T-cell (primary cell): ENCODE results near the gene OTOG. TPM values are rescaled to one million over a fixed set of nuclear protein-coding genes. Genes with fewer than 3 reads are reported as not detected.

Source experiments
- ATAC-seq, 4 experiments: fragments of 200-7000 bp in 3 of 4; fragments of 150-1000 bp in 1 of 4; cut with Tn5 transposase; replicated peaks in 1 of 4; 1 replicate in 3 of 4; 2 replicates in 1 of 4; pipeline ENCODE4 v1.10.0; 2021; ENCODE audit warnings: moderate library complexity in 3 of 4, mild to moderate bottlenecking in 2 of 4, moderate number of reproducible peaks in 1 of 4
- CTCF ChIA-PET, 2 donors: fragments of 300-600 bp; sonication (Branson Sonifier 250); formaldehyde crosslinking; loops; one replicate each; lab custom pipeline; 2022; ENCODE audit warnings: antibody characterized with exemption in 2 of 2; lab: Charles Lee
- POLR2A ChIA-PET, 2 donors: fragments of 300-600 bp; sonication (Branson Sonifier 250); formaldehyde crosslinking; loops; one replicate each; lab custom pipeline; 2022; ENCODE audit warnings: antibody characterized with exemption in 2 of 2; lab: Charles Lee
- DNase-seq, 35 experiments: peaks; one replicate each; pipeline versions ENCODE4 v3.0.0 to v3.0.0-alpha.2; 2013 to 2023
- H3K27ac ChIP-seq: one replicate; pipeline ENCODE4 v1.5.1; 2013; ENCODE audit warnings: low read length
- H3K27me3 ChIP-seq, 2 experiments: replicated peaks in 1 of 2; 1 replicate in 1 of 2; 2 replicates in 1 of 2; pipeline versions ENCODE4 v1.6.1 to v1.7.0; 2013; ENCODE audit warnings: low read length in 1 of 2, mixed read lengths in 1 of 2; ENCODE audit not compliant: control insufficient read depth in 2 of 2, insufficient read depth in 2 of 2; ENCODE audit errors: extremely low read depth in 1 of 2
- H3K36me3 ChIP-seq, 2 donors: 1 replicate in 1 of 2; 2 replicates in 1 of 2; pipeline versions ENCODE4 v1.6.1 to v1.7.0; 2013; ENCODE audit warnings: low read length in 1 of 2; ENCODE audit not compliant: control insufficient read depth in 2 of 2, insufficient read depth in 1 of 2; ENCODE audit errors: extremely low read depth in 1 of 2
- H3K4me1 ChIP-seq, 2 experiments: 1 replicate in 1 of 2; 2 replicates in 1 of 2; pipeline versions ENCODE4 v1.6.1 to v1.7.0; 2013; ENCODE audit warnings: low read length in 2 of 2, mixed read lengths in 1 of 2; ENCODE audit not compliant: insufficient read depth in 2 of 2, control insufficient read depth in 1 of 2; ENCODE audit errors: extremely low read depth in 1 of 2
- H3K4me3 ChIP-seq, 2 donors: 1 replicate in 1 of 2; 2 replicates in 1 of 2; pipeline versions ENCODE4 v1.5.1 to v1.7.0; 2013; ENCODE audit warnings: mild to moderate bottlenecking in 2 of 2, low read length in 1 of 2, moderate library complexity in 1 of 2; ENCODE audit not compliant: control insufficient read depth in 1 of 2; ENCODE audit errors: extremely low read depth in 1 of 2
- H3K9me3 ChIP-seq: 2 replicates; pipeline ENCODE4 v1.7.0; 2013
- H3K27ac Mint-ChIP-seq, 2 donors: one replicate each; pipeline ENCODE4 v1.8.0; 2020 to 2021; ENCODE audit warnings: mild to moderate bottlenecking in 2 of 2, mixed read lengths in 2 of 2
- H3K27me3 Mint-ChIP-seq, 2 donors: one replicate each; pipeline ENCODE4 v1.8.0; 2021 to 2022; ENCODE audit warnings: mixed read lengths in 2 of 2
- H3K36me3 Mint-ChIP-seq: one replicate; pipeline ENCODE4 v1.8.0; 2021; ENCODE audit warnings: mixed read lengths
- H3K4me1 Mint-ChIP-seq, 3 donors: one replicate each; pipeline ENCODE4 v1.8.0; 2020 to 2022; ENCODE audit warnings: mixed read lengths in 3 of 3, mild to moderate bottlenecking in 1 of 3
- H3K4me3 Mint-ChIP-seq, 3 donors: one replicate each; pipeline ENCODE4 v1.8.0; 2020 to 2022; ENCODE audit warnings: mild to moderate bottlenecking in 3 of 3, mixed read lengths in 3 of 3, moderate library complexity in 3 of 3
- H3K9me3 Mint-ChIP-seq, 3 donors: one replicate each; pipeline ENCODE4 v1.8.0; 2020 to 2022; ENCODE audit warnings: mixed read lengths in 3 of 3
- WGBS: methylation state at CpG from one replicate; pipeline ENCODE4 v1.1.5; 2013; ENCODE audit warnings: missing lambda C conversion rate; ENCODE audit not compliant: insufficient coverage; 5-methylcytosine and 5-hydroxymethylcytosine counted together
- total RNA-seq, 35 experiments: library from RNA in 6 of 35; stranded (reverse) in 6 of 35; fragments of 120-200 nt in 1 of 35; gene quantifications; one replicate each; pipeline versions ENCODE4 v1.2.1 to v1.2.4 and lab custom pipeline; 2013 to 2026

Gene OTOG
- total RNA-seq, 5 donors from 2014 or later (not counting 1 experiment from before 2014, with no cell fraction given): not detected

- no peak for DNase-seq
- Histone ChIP-seq H3K9me3 (no peaks in the 10 kb centered on the region), H3K27ac (no peak overlapping the region), H3K4me1 (no peaks in the 10 kb centered on the region), H3K36me3 (no peaks in the 10 kb centered on the region), H3K4me3 (no peak overlapping the region), H3K27me3 (peaks cover 0 to 41% of the 10 kb centered on the region in 2 experiments)
- WGBS: 81% methylated on average over 4 of the region's 6 CpGs
- Mint-ChIP-seq H3K27ac (no peak overlapping the region), H3K4me3 (no peak overlapping the region), H3K4me1 (no peaks in the 10 kb centered on the region), H3K36me3 (no peaks in the 10 kb centered on the region), H3K27me3 (peaks cover 9 to 19% of the 10 kb centered on the region in 2 donors), H3K9me3 (peaks cover 2 to 10% (median 2%) of the 10 kb centered on the region in 3 donors)
- CTCF ChIA-PET: no interaction called here
- no peak for ATAC-seq
- POLR2A ChIA-PET: no interaction called here
These were observed 95.9 kb downstream of the OTOG start for GRCh38 chr11:17642980-17643379.

GRCh38 chr11:17643506-17644405 lies 96.7 kb downstream of the OTOG start:
- no peak overlapping the region for H3K27ac Mint-ChIP-seq
- no peaks in the 10 kb centered on the region for H3K36me3 Mint-ChIP-seq
- H3K9me3 Mint-ChIP-seq: peaks cover 4 to 10% (median 5%) of the 10 kb centered on the region in 3 donors
- CTCF ChIA-PET: no interaction called here
- peaks cover 12 to 25% of the 10 kb centered on the region in 2 donors for H3K27me3 Mint-ChIP-seq
- 90% methylated on average over 12 of the region's 14 CpGs for WGBS
- ATAC-seq (no peak), DNase-seq (no peak)
- Histone ChIP-seq H3K27me3 (peaks cover 0 to 41% of the 10 kb centered on the region in 2 experiments), H3K4me3 (no peak overlapping the region), H3K36me3 (no peaks in the 10 kb centered on the region), H3K4me1 (no peaks in the 10 kb centered on the region), H3K9me3 (no peaks in the 10 kb centered on the region), H3K27ac (no peak overlapping the region)
- H3K4me3 Mint-ChIP-seq: no peak overlapping the region
- POLR2A ChIA-PET: no interaction called here
- no peaks in the 10 kb centered on the region for H3K4me1 Mint-ChIP-seq

- ChIA-PET POLR2A (no interaction called here), CTCF (no interaction called here)
- no peaks in the 10 kb centered on the region for H3K4me1 ChIP-seq
- peaks cover 0 to 50% of the 10 kb centered on the region in 2 experiments for H3K27me3 ChIP-seq
- H3K36me3 Mint-ChIP-seq: no peaks in the 10 kb centered on the region
- H3K27ac ChIP-seq: no peak overlapping the region
- no peak overlapping the region for H3K4me3 Mint-ChIP-seq
- H3K27me3 Mint-ChIP-seq: peaks cover 28 to 37% of the 10 kb centered on the region in 2 donors
- ATAC-seq (no peak), DNase-seq (no peak)
- H3K4me3 ChIP-seq: no peak overlapping the region
- H3K9me3 Mint-ChIP-seq: peaks cover 4 to 10% (median 5%) of the 10 kb centered on the region in 3 donors
- no peaks in the 10 kb centered on the region for H3K36me3 ChIP-seq
- no peak overlapping the region for H3K27ac Mint-ChIP-seq
- WGBS: 93% methylated on average over 8 of the region's 15 CpGs
- no peaks in the 10 kb centered on the region for H3K9me3 ChIP-seq
- no peaks in the 10 kb centered on the region for H3K4me1 Mint-ChIP-seq
These were observed 98.3 kb downstream of the OTOG start for GRCh38 chr11:17645190-17645970.

GRCh38 chr11:17646451-17647145 lies 99.5 kb downstream of the OTOG start:
- Mint-ChIP-seq H3K9me3 (peaks cover 4 to 10% (median 5%) of the 10 kb centered on the region in 3 donors), H3K36me3 (no peaks in the 10 kb centered on the region), H3K27me3 (peaks cover 40 to 47% of the 10 kb centered on the region in 2 donors), H3K4me1 (no peaks in the 10 kb centered on the region), H3K4me3 (no peak overlapping the region), H3K27ac (no peak overlapping the region)
- Histone ChIP-seq H3K4me1 (no peaks in the 10 kb centered on the region), H3K4me3 (no peak overlapping the region), H3K36me3 (no peaks in the 10 kb centered on the region), H3K27me3 (peaks cover 0 to 57% of the 10 kb centered on the region in 2 experiments), H3K27ac (no peak overlapping the region), H3K9me3 (no peaks in the 10 kb centered on the region)
- no peak for DNase-seq
- ChIA-PET POLR2A (no interaction called here), CTCF (no interaction called here)
- no peak for ATAC-seq
- 73% methylated on average over 2 of the region's 8 CpGs for WGBS

- H3K9me3 Mint-ChIP-seq: peaks cover 4 to 10% (median 5%) of the 10 kb centered on the region in 3 donors
- Histone ChIP-seq H3K9me3 (no peaks in the 10 kb centered on the region), H3K27ac (no peak overlapping the region), H3K36me3 (no peaks in the 10 kb centered on the region), H3K27me3 (peaks cover 0 to 65% of the 10 kb centered on the region in 2 experiments), H3K4me3 (no peak overlapping the region), H3K4me1 (no peaks in the 10 kb centered on the region)
- no peak overlapping the region for H3K27ac Mint-ChIP-seq
- no peaks in the 10 kb centered on the region for H3K4me1 Mint-ChIP-seq
- 85% methylated on average over 4 of the region's 4 CpGs for WGBS
- CTCF ChIA-PET: no interaction called here
- ATAC-seq (no peak), DNase-seq (no peak)
- POLR2A ChIA-PET: no interaction called here
- H3K27me3 Mint-ChIP-seq: peaks cover 47 to 50% of the 10 kb centered on the region in 2 donors
- H3K4me3 Mint-ChIP-seq: no peak overlapping the region
- H3K36me3 Mint-ChIP-seq: no peaks in the 10 kb centered on the region
These were observed 101.5 kb downstream of the OTOG start for GRCh38 chr11:17648528-17648927.

GRCh38 chr11:17649261-17649660 lies 102.2 kb downstream of the OTOG start:
- no peak for DNase-seq
- H3K4me1 ChIP-seq: no peaks in the 10 kb centered on the region
- H3K4me3 Mint-ChIP-seq: no peak overlapping the region
- peaks cover 47 to 50% of the 10 kb centered on the region in 2 donors for H3K27me3 Mint-ChIP-seq
- H3K4me1 Mint-ChIP-seq: no peaks in the 10 kb centered on the region
- H3K27ac ChIP-seq: no peak overlapping the region
- no peak overlapping the region for H3K4me3 ChIP-seq
- peaks cover 0 to 64% of the 10 kb centered on the region in 2 experiments for H3K27me3 ChIP-seq
- no peaks in the 10 kb centered on the region for H3K9me3 ChIP-seq
- H3K9me3 Mint-ChIP-seq: peaks cover 4 to 10% (median 7%) of the 10 kb centered on the region in 3 donors
- H3K36me3 Mint-ChIP-seq: no peaks in the 10 kb centered on the region
- no peak overlapping the region for H3K27ac Mint-ChIP-seq
- CTCF ChIA-PET: no interaction called here
- 75% methylated on average over 2 of the region's 6 CpGs for whole genome bisulfite sequencing
- POLR2A ChIA-PET: no interaction called here
- ATAC-seq: no peak
- H3K36me3 ChIP-seq: no peaks in the 10 kb centered on the region
